IMR-90 (cell line): ENCODE results near the gene SLX9. TPM values are rescaled to one million over a fixed set of nuclear protein-coding genes. Genes with fewer than 3 reads are reported as not detected.

Source experiments
- ATAC-seq: fragments of 200-7000 bp; cut with Tn5 transposase; 2 replicates; pipeline ENCODE4 v1.9.1; 2020; ENCODE audit warnings: low read depth, mild to moderate bottlenecking, moderate library complexity
- BruUV-seq: library from RNA; stranded (reverse); fragments of 400-500 nt; replicated peaks from 2 replicates; lab custom pipeline; 2021; lab: Mats Ljungman, UMichigan
- CTCF ChIA-PET: fragments of 300-600 bp; formaldehyde crosslinking; extraction: SDS; loops from one replicate; lab custom pipeline; 2021; ENCODE audit warnings: antibody characterized with exemption; lab: Yijun Ruan, JAX
- POLR2A ChIA-PET: fragments of 300-600 bp; sonication (Branson Sonifier 250); formaldehyde crosslinking; loops from one replicate; lab custom pipeline; 2022; ENCODE audit warnings: antibody characterized with exemption; ENCODE audit not compliant: unreplicated experiment; lab: Charles Lee
- DNase-seq: peaks from one replicate; pipeline ENCODE4 v3.0.0; 2013
- H2AFZ ChIP-seq: replicated peaks from 2 replicates; pipeline ENCODE3; 2013; ENCODE audit warnings: low read length, mild to moderate bottlenecking; ENCODE audit not compliant: poor library complexity
- H2AK5ac ChIP-seq: 2 replicates; pipeline ENCODE4 v1.6.1; 2013; ENCODE audit warnings: low read depth, low read length, inconsistent platforms
- H2AK9ac ChIP-seq: replicated peaks from 2 replicates; pipeline ENCODE3; 2013; ENCODE audit warnings: mild to moderate bottlenecking, low read depth, low read length, moderate library complexity; ENCODE audit not compliant: poor library complexity
- H2BK120ac ChIP-seq: 2 replicates; pipeline ENCODE4 v1.6.1; 2013; ENCODE audit warnings: low read depth, low read length, inconsistent platforms
- H2BK15ac ChIP-seq: 3 replicates; pipeline ENCODE4 v1.6.1; 2013; ENCODE audit warnings: low read depth, low read length, inconsistent platforms
- H2BK20ac ChIP-seq: 2 replicates; pipeline ENCODE4 v1.6.1; 2013; ENCODE audit warnings: low read depth, mild to moderate bottlenecking, inconsistent platforms, low read length, moderate library complexity
- H2BK5ac ChIP-seq: 2 replicates; pipeline ENCODE4 v1.6.1; 2013; ENCODE audit warnings: mild to moderate bottlenecking, low read depth, low read length, inconsistent platforms; ENCODE audit not compliant: poor library complexity, severe bottlenecking
- H3K14ac ChIP-seq: replicated peaks from 2 replicates; pipeline ENCODE4 v1.6.1; 2013; ENCODE audit warnings: low read depth, low read length, inconsistent platforms
- H3K18ac ChIP-seq: 2 replicates; pipeline ENCODE4 v1.6.1; 2013; ENCODE audit warnings: low read depth, low read length, control low read depth
- H3K23ac ChIP-seq: 2 replicates; pipeline ENCODE4 v1.6.1; 2013; ENCODE audit warnings: low read depth, low read length, inconsistent platforms
- H3K27ac ChIP-seq: 2 replicates; pipeline ENCODE4 v1.5.1; 2013; ENCODE audit warnings: mild to moderate bottlenecking, control low read depth, low read length; ENCODE audit not compliant: insufficient read depth
- H3K27me3 ChIP-seq: 2 replicates; pipeline ENCODE4 v1.6.1; 2013; ENCODE audit warnings: low read length; ENCODE audit not compliant: control insufficient read depth, insufficient read depth
- H3K36me3 ChIP-seq: 2 replicates; pipeline ENCODE4 v1.6.1; 2013; ENCODE audit warnings: low read length, mixed read lengths; ENCODE audit not compliant: control insufficient read depth, insufficient read depth
- H3K4ac ChIP-seq: 2 replicates; pipeline ENCODE4 v1.6.1; 2013; ENCODE audit warnings: low read depth, low read length, inconsistent platforms
- H3K4me1 ChIP-seq: 2 replicates; pipeline ENCODE4 v1.6.1; 2013; ENCODE audit warnings: low read length, mixed read lengths; ENCODE audit not compliant: control insufficient read depth, insufficient read depth
- H3K4me2 ChIP-seq: 2 replicates; pipeline ENCODE4 v1.6.1; 2013; ENCODE audit warnings: low read depth, mild to moderate bottlenecking, control low read depth, low read length, moderate library complexity
- H3K4me3 ChIP-seq: 2 replicates; pipeline ENCODE4 v1.5.1; 2013; ENCODE audit warnings: low read depth, mild to moderate bottlenecking, control low read depth, low read length, moderate library complexity; ENCODE audit not compliant: insufficient read depth
- H3K56ac ChIP-seq: 2 replicates; pipeline ENCODE4 v1.6.1; 2013; ENCODE audit warnings: low read length, inconsistent platforms; ENCODE audit not compliant: insufficient read depth; ENCODE audit errors: extremely low read depth
- H3K79me1 ChIP-seq, 2 experiments: 2 replicates each; pipeline ENCODE4 v1.6.1; 2013; ENCODE audit warnings: low read length in 2 of 2, inconsistent platforms in 1 of 2, low read depth in 1 of 2
- H3K9ac ChIP-seq: 2 replicates; pipeline ENCODE4 v1.6.1; 2013; ENCODE audit warnings: low read depth, low read length, control low read depth
- H3K9me1 ChIP-seq: 2 replicates; pipeline ENCODE4 v1.6.1; 2013; ENCODE audit warnings: low read length, inconsistent platforms; ENCODE audit not compliant: insufficient read depth
- H3K9me3 ChIP-seq: 2 replicates; pipeline ENCODE4 v1.6.1; 2013; ENCODE audit warnings: low read length; ENCODE audit not compliant: control insufficient read depth, insufficient read depth
- H4K20me1 ChIP-seq: 2 replicates; pipeline ENCODE4 v1.6.1; 2013; ENCODE audit warnings: low read length, inconsistent platforms; ENCODE audit not compliant: insufficient read depth
- H4K5ac ChIP-seq: 2 replicates; pipeline ENCODE4 v1.6.1; 2013; ENCODE audit warnings: mild to moderate bottlenecking, low read depth, low read length, control low read depth
- H4K8ac ChIP-seq, 2 experiments: 2 replicates each; pipeline ENCODE4 v1.6.1; 2013; ENCODE audit warnings: low read depth in 2 of 2, low read length in 2 of 2, control low read depth in 1 of 2, inconsistent platforms in 1 of 2
- H4K91ac ChIP-seq: 2 replicates; pipeline ENCODE4 v1.6.1; 2013; ENCODE audit warnings: low read depth, low read length, inconsistent platforms; ENCODE audit not compliant: insufficient read depth
- BHLHE40 ChIP-seq: fragments of 150-350 bp; IDR thresholded peaks from 2 replicates; pipeline ENCODE4 v1.6.1; 2016; ENCODE audit warnings: mild to moderate bottlenecking, low read depth, low read length
- CEBPB ChIP-seq: IDR thresholded peaks from 2 replicates; pipeline ENCODE4 v1.6.1; 2012; ENCODE audit warnings: low read depth, low read length, improper control_type of control experiment
- FOS ChIP-seq: fragments of 150-350 bp; IDR thresholded peaks from 2 replicates; pipeline ENCODE4 v1.6.1; 2016; ENCODE audit warnings: low read depth, low read length
- MXI1 ChIP-seq: IDR thresholded peaks from 2 replicates; pipeline ENCODE4 v1.6.1; 2012; ENCODE audit warnings: low read depth, mild to moderate bottlenecking, low read length, moderate library complexity, borderline replicate concordance
- NFE2L2 ChIP-seq: fragments of 150-350 bp; IDR thresholded peaks from 2 replicates; pipeline ENCODE4 v1.6.1; 2016; ENCODE audit warnings: low read depth, mild to moderate bottlenecking, low read length
- RAD21 ChIP-seq: IDR thresholded peaks from 2 replicates; pipeline ENCODE4 v1.6.1; 2012; ENCODE audit warnings: low read length, improper control_type of control experiment
- RFX5 ChIP-seq: IDR thresholded peaks from 2 replicates; pipeline ENCODE4 v1.8.0; 2012; ENCODE audit warnings: low read depth, mild to moderate bottlenecking, low read length, moderate library complexity
- SMC3 ChIP-seq: fragments of 150-350 bp; IDR thresholded peaks from 2 replicates; pipeline ENCODE4 v1.6.1; 2016; ENCODE audit warnings: low read depth, mild to moderate bottlenecking, antibody characterized with exemption, low read length, moderate library complexity
- WGBS, 2 experiments: methylation state at CpG; one replicate each; pipeline versions ENCODE4 v1.1.5 to v1.1.7; 2013; ENCODE audit warnings: missing lambda C conversion rate in 2 of 2; ENCODE audit not compliant: insufficient read length in 1 of 2; ENCODE audit errors: extremely low coverage in 2 of 2; 5-methylcytosine and 5-hydroxymethylcytosine counted together
- dilution Hi-C: fragments of 300-500 bp; cut with HindIII; formaldehyde crosslinking; loops from one replicate; pipeline ENCODE4 v1.14.3; 2018; ENCODE audit warnings: low sequenced_read_pairs; ENCODE audit not compliant: unreplicated experiment
- in situ Hi-C: fragments of 300-500 bp; cut with MboI; formaldehyde crosslinking; loops from 3 replicates; pipeline ENCODE4 v1.14.3; 2019; ENCODE audit warnings: low sequenced_read_pairs, inconsistent platforms, mixed read lengths
- intact Hi-C: fragments of 100-400 bp; cut with micrococcal nuclease; formaldehyde crosslinking; loops from 2 replicates; pipeline ENCODE4 v1.10.0; 2022
- polyA plus RNA-seq, 3 experiments: library from polyadenylated mRNA; depleted of rRNA; stranded (reverse); fragments of >200 nt; gene quantifications; 2 replicates each; pipeline ENCODE4 v1.2.3, GENCODE V29; 2012; ENCODE audit warnings: low replicate concordance in 1 of 3
- total RNA-seq: library from RNA; depleted of rRNA; stranded (reverse); fragments of >200 nt; gene quantifications from 2 replicates; pipeline ENCODE4 v1.2.3, GENCODE V29; 2012
- TF ChIP-seq, protein P1 (sequence below): conservative IDR thresholded peaks from 2 replicates; pipeline ENCODE4 v1.5.1; 2012; ENCODE audit warnings: mild to moderate bottlenecking, low read depth, low read length, improper control_type of control experiment
- TF ChIP-seq, protein P2 (sequence below): fragments of 150-350 bp; IDR thresholded peaks from 2 replicates; pipeline ENCODE4 v1.6.1; 2016; ENCODE audit warnings: low read depth, mild to moderate bottlenecking, low read length, moderate library complexity, borderline replicate concordance

The SLX9 gene
- total and polyA plus RNA-seq, 2 of the 4 experiments (the other 2 are of a cell fraction): 10.4 to 21.7 TPM

GRCh38 chr21:45022348-45022675 is 82.5 kb downstream of the SLX9 start:
- no peak for ATAC-seq

More at GRCh38 chr21:45022348-45022675, 82.5 kb downstream of the SLX9 start:
- intact Hi-C loops (no loop called here), in situ Hi-C loops (no loop called here), dilution Hi-C loops (no loop called here)
- no peaks in the 10 kb centered on the region for H3K36me3 ChIP-seq
- H3K79me1 ChIP-seq: no peaks in the 10 kb centered on the region
- no peak overlapping the region; the same call in 1 of the 2 replicates for H3K14ac ChIP-seq
- no peak overlapping the region for H3K18ac ChIP-seq
- peaks cover 3% of the 10 kb centered on the region; the same call in 1 of the 2 replicates for H3K9me1 ChIP-seq
- H4K8ac ChIP-seq: no peak overlapping the region
- TF ChIP-seq CEBPB (no peak), SMC3 (no peak), BHLHE40 (no peak), RFX5 (no peak), MXI1 (no peak), NFE2L2 (no peak), RAD21 (no peak), FOS (no peak)
- TF ChIP-seq, protein P1, sequence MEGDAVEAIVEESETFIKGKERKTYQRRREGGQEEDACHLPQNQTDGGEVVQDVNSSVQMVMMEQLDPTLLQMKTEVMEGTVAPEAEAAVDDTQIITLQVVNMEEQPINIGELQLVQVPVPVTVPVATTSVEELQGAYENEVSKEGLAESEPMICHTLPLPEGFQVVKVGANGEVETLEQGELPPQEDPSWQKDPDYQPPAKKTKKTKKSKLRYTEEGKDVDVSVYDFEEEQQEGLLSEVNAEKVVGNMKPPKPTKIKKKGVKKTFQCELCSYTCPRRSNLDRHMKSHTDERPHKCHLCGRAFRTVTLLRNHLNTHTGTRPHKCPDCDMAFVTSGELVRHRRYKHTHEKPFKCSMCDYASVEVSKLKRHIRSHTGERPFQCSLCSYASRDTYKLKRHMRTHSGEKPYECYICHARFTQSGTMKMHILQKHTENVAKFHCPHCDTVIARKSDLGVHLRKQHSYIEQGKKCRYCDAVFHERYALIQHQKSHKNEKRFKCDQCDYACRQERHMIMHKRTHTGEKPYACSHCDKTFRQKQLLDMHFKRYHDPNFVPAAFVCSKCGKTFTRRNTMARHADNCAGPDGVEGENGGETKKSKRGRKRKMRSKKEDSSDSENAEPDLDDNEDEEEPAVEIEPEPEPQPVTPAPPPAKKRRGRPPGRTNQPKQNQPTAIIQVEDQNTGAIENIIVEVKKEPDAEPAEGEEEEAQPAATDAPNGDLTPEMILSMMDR: no peak
- TF ChIP-seq, protein P2, sequence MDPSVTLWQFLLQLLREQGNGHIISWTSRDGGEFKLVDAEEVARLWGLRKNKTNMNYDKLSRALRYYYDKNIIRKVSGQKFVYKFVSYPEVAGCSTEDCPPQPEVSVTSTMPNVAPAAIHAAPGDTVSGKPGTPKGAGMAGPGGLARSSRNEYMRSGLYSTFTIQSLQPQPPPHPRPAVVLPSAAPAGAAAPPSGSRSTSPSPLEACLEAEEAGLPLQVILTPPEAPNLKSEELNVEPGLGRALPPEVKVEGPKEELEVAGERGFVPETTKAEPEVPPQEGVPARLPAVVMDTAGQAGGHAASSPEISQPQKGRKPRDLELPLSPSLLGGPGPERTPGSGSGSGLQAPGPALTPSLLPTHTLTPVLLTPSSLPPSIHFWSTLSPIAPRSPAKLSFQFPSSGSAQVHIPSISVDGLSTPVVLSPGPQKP: no peak
- no peak overlapping the region for H2AFZ ChIP-seq
- H3K27ac ChIP-seq: no peak overlapping the region
- H2BK20ac ChIP-seq: no peak overlapping the region
- H3K4me2 ChIP-seq: no peak overlapping the region
- CTCF ChIA-PET: no interaction called here
- no TSS peak for BruUV-seq
- H4K91ac ChIP-seq: no peak overlapping the region
- no peak overlapping the region for H3K23ac ChIP-seq
- no peak overlapping the region for H3K9ac ChIP-seq
- WGBS, 2 experiments: 80% methylated on average over 4 of the region's 8 CpGs; no CpG with 5 or more reads in 1 of the 2 experiments
- no peaks in the 10 kb centered on the region for H3K27me3 ChIP-seq
- H3K9me3 ChIP-seq: peaks cover 5% of the 10 kb centered on the region
- H2BK120ac ChIP-seq: no peak overlapping the region
- H4K20me1 ChIP-seq: no peaks in the 10 kb centered on the region; the same call in 1 of the 2 replicates
- no peak overlapping the region for H3K56ac ChIP-seq
- peak overlapping the region; percentile 8; the same call in 1 of the 2 replicates for H2AK5ac ChIP-seq
- H2AK9ac ChIP-seq: no peak overlapping the region
- H3K4me1 ChIP-seq: peaks cover 4% of the 10 kb centered on the region
- H2BK15ac ChIP-seq: no peak overlapping the region; the same call in 2 of the 3 replicates
- H3K4me3 ChIP-seq: no peak overlapping the region
- H4K5ac ChIP-seq: no peak overlapping the region
- POLR2A ChIA-PET: no interaction called here
- no peak overlapping the region for H2BK5ac ChIP-seq
- no peak overlapping the region for H3K4ac ChIP-seq
- DNase-seq: no peak
